ENCODE results near the gene NBPF11.
"Not testable (repeated sequence)": the region's sequence is repeated elsewhere in the genome, so short reads cannot be mapped to it uniquely, and the experiment has no call there.

- not testable (repeated sequence) for TF ChIP-seq CTCF (IDR thresholded peaks at IDR 0.05)
- TF ChIP-seq, protein P1, sequence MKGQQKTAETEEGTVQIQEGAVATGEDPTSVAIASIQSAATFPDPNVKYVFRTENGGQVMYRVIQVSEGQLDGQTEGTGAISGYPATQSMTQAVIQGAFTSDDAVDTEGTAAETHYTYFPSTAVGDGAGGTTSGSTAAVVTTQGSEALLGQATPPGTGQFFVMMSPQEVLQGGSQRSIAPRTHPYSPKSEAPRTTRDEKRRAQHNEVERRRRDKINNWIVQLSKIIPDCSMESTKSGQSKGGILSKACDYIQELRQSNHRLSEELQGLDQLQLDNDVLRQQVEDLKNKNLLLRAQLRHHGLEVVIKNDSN (CRISPR knock-in tag; IDR thresholded peaks at IDR 0.05) = not testable (repeated sequence)
Measured at GRCh38 chr1:148146191-148146997, 5.7 kb downstream of the NBPF11 start.
